Transverse colon (tissue), 3 donors: ENCODE data around the gene ASZ1.

ENCODE experiments used
- EP300 ChIP-seq: sonication (generic); formaldehyde crosslinking; IDR thresholded peaks from one replicate; pipeline ENCODE4 v1.6.1; 2017; ENCODE audit warnings: antibody characterized with exemption, low read depth
- POLR2A ChIP-seq: fragments of 450-650 bp; IDR thresholded peaks from one replicate; pipeline ENCODE4 v1.6.1; 2016; ENCODE audit warnings: antibody characterized with exemption, mild to moderate bottlenecking, moderate library complexity
- TF ChIP-seq, protein P1 (sequence below), 5 experiments: fragments of 200-600 bp in 3 of 5; fragments of 450-650 bp in 2 of 5; sonication (generic) in 3 of 5; IDR thresholded peaks; 1 replicate in 2 of 5; 2 replicates in 3 of 5; pipeline ENCODE4 v1.5.1; 2016 to 2017; ENCODE audit warnings: antibody characterized with exemption in 5 of 5, inconsistent platforms in 3 of 5, mild to moderate bottlenecking in 2 of 5, moderate library complexity in 1 of 5

DNA sequence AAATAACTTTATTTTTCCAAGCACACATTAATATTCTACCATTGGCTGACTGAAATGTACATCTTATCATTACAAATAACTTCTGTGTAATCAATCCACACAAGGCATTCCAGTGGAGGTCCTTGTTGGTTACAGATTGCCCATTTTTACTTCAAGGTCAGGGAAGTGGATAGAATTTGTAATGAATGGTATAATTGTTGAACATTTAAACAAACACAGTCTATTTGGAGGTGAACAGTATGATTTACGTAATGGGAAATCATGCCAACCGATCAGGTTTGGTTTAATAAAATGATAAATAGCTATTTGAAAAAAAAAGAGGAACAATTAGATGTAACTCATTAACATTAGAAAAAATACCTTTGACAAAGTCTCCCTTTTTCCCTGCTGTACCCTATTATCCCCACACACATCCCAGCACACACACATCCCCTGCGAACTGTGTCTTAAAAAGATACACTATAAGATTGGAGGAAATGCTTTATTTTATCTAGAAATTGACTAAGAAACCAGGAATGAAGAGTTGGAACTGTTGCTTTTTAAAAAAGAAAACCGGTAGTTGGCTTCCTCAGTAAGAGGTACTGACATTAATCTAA is 19.0 kb upstream of the ASZ1 start:
- TF ChIP-seq, protein P1, sequence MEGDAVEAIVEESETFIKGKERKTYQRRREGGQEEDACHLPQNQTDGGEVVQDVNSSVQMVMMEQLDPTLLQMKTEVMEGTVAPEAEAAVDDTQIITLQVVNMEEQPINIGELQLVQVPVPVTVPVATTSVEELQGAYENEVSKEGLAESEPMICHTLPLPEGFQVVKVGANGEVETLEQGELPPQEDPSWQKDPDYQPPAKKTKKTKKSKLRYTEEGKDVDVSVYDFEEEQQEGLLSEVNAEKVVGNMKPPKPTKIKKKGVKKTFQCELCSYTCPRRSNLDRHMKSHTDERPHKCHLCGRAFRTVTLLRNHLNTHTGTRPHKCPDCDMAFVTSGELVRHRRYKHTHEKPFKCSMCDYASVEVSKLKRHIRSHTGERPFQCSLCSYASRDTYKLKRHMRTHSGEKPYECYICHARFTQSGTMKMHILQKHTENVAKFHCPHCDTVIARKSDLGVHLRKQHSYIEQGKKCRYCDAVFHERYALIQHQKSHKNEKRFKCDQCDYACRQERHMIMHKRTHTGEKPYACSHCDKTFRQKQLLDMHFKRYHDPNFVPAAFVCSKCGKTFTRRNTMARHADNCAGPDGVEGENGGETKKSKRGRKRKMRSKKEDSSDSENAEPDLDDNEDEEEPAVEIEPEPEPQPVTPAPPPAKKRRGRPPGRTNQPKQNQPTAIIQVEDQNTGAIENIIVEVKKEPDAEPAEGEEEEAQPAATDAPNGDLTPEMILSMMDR (IDR thresholded peaks at IDR 0.05), result no peak
- TF ChIP-seq EP300 (no peak), POLR2A (no peak)
